Measurements from ENCODE around the gene ROPN1. TPM values are rescaled to one million over a fixed set of nuclear protein-coding genes. Genes with fewer than 3 reads are reported as not detected.

The ROPN1 gene
- total and polyA plus RNA-seq, 10 of the 15 experiments (the other 5 are each of a cell fraction or from before 2014, with no cell fraction given) = not detected

DNA sequence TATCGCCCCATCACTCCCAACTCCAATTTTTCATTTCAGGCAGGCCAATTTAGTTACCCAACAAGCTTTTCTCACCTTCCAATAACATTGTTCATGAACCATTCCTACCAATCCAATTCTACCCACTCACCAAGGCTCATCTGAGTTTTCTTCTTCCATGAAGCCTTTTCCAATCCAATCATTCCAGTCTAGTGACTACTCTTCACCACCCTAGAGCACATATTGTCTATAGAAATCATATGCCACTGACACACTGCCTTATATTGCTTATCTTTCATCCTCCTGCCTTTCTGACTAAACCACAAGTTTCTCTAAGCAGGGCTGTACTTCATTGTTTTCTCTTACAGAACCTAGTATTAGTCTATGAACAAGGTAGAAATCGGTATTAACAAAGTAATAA lies 42.3 kb downstream of the ROPN1 start:
- ChIA-PET RAD21 (ENCODE audit: unreplicated experiment) (interaction anchor here (1.0 kb wide), 1 partner anchor 9 kb away, joined by 5 read pairs; no protein-coding TSS in a partner anchor), CTCF (no interaction called here), POLR2A (no interaction called here), SMC1A (ENCODE audit: uncharacterized antibody, unreplicated experiment) (interaction anchor here (1.5 kb wide), 1 partner anchor 19 kb away, joined by 3 read pairs; no protein-coding TSS in a partner anchor)
- ATAC-seq = no peak
- BruUV-seq (replicated peaks) = no TSS peak
- Histone ChIP-seq H3K9me3 (replicated peaks; ENCODE audit: control insufficient read depth, insufficient read depth, low read length) (no peaks in the 10 kb centered on the region), H3K27me3 (replicated peaks in 1 of 2; ENCODE audit: control insufficient read depth in 2 of 2, insufficient read depth in 2 of 2, low read length in 1 of 2) (no peaks in the 10 kb centered on the region), H3K4me2 (ENCODE audit: control insufficient read depth, insufficient read depth) (no peak overlapping the region), H3K27ac (ENCODE audit: control insufficient read depth, insufficient read depth) (no peak overlapping the region), H2AFZ (ENCODE audit: control insufficient read depth, low read depth, low read length) (no peak overlapping the region), H3K36me3 (ENCODE audit: control insufficient read depth in 2 of 2, insufficient read depth in 2 of 2, low read length in 1 of 2) (peaks cover 0 to 13% of the 10 kb centered on the region in 2 experiments; a peak in 2 of 4 replicates), H3K4me1 (ENCODE audit: control insufficient read depth, insufficient read depth, low read length) (peaks cover 5% of the 10 kb centered on the region; the same call in 1 of the 2 replicates), H4K20me1 (ENCODE audit: control insufficient read depth, insufficient read depth) (no peaks in the 10 kb centered on the region), H3K9ac (ENCODE audit: control insufficient read depth, insufficient read depth, low read length) (no peak overlapping the region), H3K4me3 (no peak overlapping the region), H3K79me2 (ENCODE audit: control insufficient read depth, insufficient read depth, low read length) (no peaks in the 10 kb centered on the region)
- intact Hi-C loops (cut with micrococcal nuclease; ENCODE audit: unreplicated experiment) = no loop called here
- no peak for FAIRE-seq
- DNase-seq (ENCODE audit: low read depth, low spot score) = no peak
- WGBS (ENCODE audit: insufficient coverage, insufficient replicate concordance, low lambda C conversion rate, missing lambda C conversion rate) = 100% methylated on average over 2 of the region's 2 CpGs
- no peak for TF ChIP-seq ZNF384 (IDR thresholded peaks at IDR 0.05; ENCODE audit: borderline replicate concordance, low read depth, low read length)
- TF ChIP-seq, protein P1, sequence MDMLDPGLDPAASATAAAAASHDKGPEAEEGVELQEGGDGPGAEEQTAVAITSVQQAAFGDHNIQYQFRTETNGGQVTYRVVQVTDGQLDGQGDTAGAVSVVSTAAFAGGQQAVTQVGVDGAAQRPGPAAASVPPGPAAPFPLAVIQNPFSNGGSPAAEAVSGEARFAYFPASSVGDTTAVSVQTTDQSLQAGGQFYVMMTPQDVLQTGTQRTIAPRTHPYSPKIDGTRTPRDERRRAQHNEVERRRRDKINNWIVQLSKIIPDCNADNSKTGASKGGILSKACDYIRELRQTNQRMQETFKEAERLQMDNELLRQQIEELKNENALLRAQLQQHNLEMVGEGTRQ (IDR thresholded peaks at IDR 0.05; ENCODE audit: borderline replicate concordance, low read depth, low read length) = no peak
- no peak for TF ChIP-seq CREB1 (IDR thresholded peaks at IDR 0.05; ENCODE audit: low read depth)
- TF ChIP-seq E2F8 (IDR thresholded peaks at IDR 0.05; ENCODE audit: low read depth, partially characterized antibody) = no peak
- no peak for TF ChIP-seq RFX5 (IDR thresholded peaks at IDR 0.05; ENCODE audit: low read depth, low read length)
- no peak for TF ChIP-seq E2F4 (IDR thresholded peaks at IDR 0.05; ENCODE audit: low read depth, low read length)
- no peak for TF ChIP-seq SIX5 (IDR thresholded peaks at IDR 0.05; ENCODE audit: low read depth, low read length, severe bottlenecking)
- TF ChIP-seq, protein P2, sequence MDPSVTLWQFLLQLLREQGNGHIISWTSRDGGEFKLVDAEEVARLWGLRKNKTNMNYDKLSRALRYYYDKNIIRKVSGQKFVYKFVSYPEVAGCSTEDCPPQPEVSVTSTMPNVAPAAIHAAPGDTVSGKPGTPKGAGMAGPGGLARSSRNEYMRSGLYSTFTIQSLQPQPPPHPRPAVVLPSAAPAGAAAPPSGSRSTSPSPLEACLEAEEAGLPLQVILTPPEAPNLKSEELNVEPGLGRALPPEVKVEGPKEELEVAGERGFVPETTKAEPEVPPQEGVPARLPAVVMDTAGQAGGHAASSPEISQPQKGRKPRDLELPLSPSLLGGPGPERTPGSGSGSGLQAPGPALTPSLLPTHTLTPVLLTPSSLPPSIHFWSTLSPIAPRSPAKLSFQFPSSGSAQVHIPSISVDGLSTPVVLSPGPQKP (IDR thresholded peaks at IDR 0.05; ENCODE audit: low read depth, low read length) = no peak
- TF ChIP-seq, protein P3, sequence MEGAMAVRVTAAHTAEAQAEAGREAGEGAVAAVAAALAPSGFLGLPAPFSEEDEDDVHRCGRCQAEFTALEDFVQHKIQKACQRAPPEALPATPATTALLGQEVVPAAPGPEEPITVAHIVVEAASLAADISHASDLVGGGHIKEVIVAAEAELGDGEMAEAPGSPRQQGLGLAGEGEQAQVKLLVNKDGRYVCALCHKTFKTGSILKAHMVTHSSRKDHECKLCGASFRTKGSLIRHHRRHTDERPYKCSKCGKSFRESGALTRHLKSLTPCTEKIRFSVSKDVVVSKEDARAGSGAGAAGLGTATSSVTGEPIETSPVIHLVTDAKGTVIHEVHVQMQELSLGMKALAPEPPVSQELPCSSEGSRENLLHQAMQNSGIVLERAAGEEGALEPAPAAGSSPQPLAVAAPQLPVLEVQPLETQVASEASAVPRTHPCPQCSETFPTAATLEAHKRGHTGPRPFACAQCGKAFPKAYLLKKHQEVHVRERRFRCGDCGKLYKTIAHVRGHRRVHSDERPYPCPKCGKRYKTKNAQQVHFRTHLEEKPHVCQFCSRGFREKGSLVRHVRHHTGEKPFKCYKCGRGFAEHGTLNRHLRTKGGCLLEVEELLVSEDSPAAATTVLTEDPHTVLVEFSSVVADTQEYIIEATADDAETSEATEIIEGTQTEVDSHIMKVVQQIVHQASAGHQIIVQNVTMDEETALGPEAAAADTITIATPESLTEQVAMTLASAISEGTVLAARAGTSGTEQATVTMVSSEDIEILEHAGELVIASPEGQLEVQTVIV (IDR thresholded peaks at IDR 0.05; ENCODE audit: borderline replicate concordance, partially characterized antibody) = no peak
- no peak for TF ChIP-seq SMARCA5 (IDR thresholded peaks at IDR 0.05)
- in situ Hi-C loops (cut with MboI) = no loop called here
